CD4-positive, alpha-beta T cell treated with Interleukin-4 for 4 hours (primary cell): Measurements from ENCODE around the gene H3-3A.
A peak's percentile ranks its signal among the peaks of the same experiment; 100 is the strongest.
"Not testable (repeated sequence)": the region's sequence is repeated elsewhere in the genome, so short reads cannot be mapped to it uniquely, and the experiment has no call there.

Experiments
- DNase-seq: peaks from one replicate; pipeline ENCODE4 v3.0.0-alpha.2; 2020

H3-3A gene

DNA sequence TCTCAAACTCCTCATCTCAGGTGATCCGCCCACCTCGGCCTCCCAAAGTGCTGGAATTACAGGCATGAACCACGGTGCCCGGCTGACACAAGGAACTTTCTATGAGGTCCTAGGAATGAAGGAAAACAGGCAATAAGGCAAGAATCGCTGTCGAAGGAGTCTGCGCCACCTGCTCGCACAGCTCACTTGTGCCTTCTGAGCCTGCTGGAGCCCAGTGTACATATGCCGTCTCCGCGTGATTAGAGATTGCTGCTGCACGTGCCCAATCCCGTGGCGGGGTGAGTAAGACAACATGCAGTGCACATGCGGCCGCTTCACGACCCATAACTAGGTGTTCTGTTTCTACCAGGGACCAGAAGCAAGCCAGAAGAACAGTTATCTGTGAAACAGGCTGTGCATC lies 24.3 kb downstream of the H3-3A start:
- DNase-seq = no peak

GRCh38 chr1:226091461-226091860 lies 28.9 kb downstream of the H3-3A start:
- no peak for DNase-seq

DNA sequence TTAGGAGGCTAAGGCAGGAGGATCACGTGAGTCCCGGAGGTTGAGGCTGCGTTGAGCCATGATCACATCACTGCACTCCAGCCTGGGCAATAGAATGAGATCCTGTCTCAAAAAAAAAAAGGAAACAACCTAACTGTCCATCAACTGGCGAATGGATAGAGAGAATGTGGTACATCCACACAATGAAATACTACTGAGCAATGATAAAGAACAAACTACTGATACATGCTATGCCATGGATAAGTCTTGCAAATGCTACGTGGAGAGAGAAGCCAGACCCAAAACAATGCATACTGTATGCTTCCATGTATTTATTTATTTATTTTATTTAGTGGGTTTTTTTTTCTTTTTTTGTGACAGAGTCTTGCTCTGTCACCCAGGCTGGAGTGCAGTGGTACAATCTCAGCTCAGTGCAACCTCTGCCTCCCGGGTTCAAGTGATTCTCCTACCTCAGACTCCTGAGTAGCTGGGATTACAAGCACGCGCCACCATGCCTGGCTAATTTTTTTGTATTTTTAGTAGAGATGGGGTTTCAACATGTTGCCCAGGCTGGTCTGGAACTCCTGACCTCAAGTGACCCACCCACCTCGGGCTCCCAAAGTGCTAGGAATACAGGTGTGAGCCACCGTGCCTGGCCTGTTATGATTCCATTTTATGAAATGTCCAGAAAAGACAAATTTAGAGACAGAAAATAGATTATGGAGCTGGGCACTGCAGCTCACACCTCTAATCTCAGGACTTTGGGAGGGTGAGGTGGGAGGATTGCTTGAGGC lies 29.7 kb downstream of the H3-3A start:
- DNase-seq = not testable (repeated sequence)

GRCh38 chr1:226092965-226093364 lies 30.4 kb downstream of the H3-3A start:
- no peak for DNase-seq

GRCh38 chr1:226093621-226094020 lies 31.1 kb downstream of the H3-3A start:
- no peak for DNase-seq

DNA sequence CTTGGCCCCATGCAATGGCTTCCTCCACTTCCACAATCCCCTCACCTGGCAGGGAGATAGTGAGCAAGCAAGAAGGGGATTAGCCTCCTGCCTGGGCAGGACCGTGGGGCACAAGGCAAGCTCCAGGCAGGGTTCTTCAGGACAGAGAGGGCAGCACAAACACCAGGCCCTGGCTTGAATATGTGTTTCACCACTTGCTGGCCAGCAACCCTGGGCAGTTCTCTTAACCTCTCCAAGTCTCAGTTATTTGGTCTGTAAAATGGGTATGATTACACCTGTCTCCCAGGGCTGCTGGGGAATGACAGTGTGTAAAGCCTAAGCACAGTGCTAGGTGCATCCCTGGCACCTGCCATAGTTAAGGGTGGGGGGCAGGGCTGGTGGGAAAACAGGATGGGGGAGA lies 31.9 kb downstream of the H3-3A start:
- no peak for DNase-seq

DNA sequence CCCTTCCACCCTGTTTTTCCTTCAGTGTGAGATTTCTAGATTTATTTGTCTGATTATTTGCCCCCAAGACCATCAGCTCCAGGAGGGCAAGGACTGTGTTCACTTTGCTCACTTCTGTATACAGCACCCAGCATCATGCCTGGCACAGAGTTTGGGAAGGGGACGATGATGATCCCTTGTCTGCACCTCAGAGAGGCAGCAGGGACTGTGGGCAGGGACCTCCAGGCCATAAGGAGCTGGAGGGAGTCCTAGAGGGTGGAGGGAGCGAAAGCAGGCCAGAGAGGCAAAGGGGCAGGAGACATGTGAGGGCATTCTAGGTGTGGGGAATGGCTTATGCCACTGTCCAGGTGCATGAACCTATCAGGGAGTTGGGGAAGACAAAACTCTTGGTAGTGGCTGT lies 32.8 kb downstream of the H3-3A start:
- DNase-seq = no peak

GRCh38 chr1:226097866-226098625 lies 35.5 kb downstream of the H3-3A start:
- no peak for DNase-seq

DNA sequence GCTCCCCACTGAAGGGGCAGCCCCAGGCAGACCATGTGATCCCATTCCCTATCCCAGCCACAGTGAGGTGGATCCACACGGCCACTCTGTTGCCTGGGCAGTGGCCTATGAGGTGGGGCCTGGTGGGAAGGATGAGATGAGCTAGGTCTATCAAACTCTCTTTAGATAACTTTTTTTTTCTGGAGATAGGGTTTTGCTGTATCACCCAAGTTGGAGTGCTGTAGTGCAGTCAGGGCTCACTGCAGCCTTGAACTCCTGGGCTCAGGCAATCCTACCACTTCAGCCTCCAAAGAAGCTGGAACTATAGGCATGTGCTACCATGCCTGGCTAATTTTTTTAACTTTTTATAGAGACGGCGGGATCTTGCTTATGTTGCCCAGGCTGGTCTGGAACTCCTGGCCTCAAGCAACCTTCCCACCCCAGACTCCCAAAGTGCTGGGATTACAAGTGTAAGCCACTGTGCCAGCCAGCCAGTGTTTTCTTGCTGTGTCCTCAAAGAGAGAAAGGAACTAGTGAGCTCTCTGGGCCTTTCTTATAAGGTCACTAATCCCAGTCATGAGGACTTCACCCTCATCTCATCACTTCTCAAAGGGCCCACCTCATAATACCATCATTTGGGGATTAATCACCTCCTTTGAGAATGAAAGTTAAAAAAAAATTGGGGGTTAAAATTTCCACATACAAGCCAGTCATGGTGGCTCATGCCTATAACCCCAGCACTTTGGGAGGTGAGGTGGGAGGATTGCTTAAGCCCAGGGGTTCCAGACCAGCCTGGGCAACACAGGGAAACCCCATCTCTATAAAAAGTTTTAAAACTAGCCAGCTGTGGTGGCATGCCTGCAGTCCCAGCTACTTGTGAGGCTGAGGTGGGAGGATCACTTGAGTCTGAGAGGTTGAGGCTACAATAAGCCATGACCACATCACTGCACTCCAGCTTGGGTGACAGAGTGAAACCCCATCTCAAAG lies 36.6 kb downstream of the H3-3A start:
- DNase-seq = no peak

- peak; percentile 14 for DNase-seq
Measured at GRCh38 chr1:226100436-226101391, 38.2 kb downstream of the H3-3A start.

DNA sequence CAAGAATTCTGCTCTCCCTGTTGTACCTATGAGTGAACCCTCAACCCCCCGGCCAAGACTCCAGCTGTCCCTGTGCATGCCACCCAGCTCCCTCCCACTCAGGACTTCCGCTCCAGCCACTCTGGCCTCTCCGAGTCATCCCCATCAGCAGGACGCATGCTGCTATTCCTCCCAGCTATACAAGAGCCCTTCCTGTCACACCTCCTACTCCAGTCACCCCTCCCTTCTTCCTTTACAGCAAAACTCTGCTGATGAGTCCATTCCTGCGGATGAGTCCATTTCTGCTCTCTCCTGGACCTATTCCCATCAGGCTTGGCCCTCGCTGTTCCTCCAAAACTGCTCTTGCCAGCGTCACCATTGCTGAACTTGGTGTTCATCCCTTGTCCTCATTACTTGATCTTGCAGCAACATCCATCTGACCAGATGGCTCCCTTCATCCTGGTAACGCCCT lies 42.2 kb downstream of the H3-3A start:
- DNase-seq = no peak

- no peak for DNase-seq
Measured at GRCh38 chr1:226107471-226108460, 45.2 kb downstream of the H3-3A start.

GRCh38 chr1:226108935-226109828 lies 46.7 kb downstream of the H3-3A start:
- no peak for DNase-seq

DNA sequence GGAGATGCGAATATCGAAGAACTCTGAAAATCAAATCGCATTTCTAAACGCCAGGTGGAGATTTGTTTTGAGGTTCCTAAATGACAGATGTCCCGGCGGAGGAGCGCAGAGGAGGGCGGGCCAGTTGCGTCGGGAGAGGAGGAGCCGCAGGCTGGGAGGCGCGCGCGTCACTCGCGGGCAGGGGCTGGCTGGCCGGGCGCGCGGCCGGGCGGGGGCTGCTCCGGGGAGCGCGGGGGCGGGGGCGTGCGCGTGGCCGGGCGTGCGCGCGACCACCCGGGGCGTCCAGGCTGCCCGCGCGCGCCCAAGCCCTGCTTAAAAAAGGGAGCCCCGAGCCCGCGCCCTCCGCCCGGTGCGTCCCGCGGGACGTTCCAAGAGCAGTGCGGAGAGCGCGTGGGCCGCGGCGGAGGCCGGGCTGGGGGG lies 47.3 kb downstream of the H3-3A start:
- peak; percentile 77 for DNase-seq

DNA sequence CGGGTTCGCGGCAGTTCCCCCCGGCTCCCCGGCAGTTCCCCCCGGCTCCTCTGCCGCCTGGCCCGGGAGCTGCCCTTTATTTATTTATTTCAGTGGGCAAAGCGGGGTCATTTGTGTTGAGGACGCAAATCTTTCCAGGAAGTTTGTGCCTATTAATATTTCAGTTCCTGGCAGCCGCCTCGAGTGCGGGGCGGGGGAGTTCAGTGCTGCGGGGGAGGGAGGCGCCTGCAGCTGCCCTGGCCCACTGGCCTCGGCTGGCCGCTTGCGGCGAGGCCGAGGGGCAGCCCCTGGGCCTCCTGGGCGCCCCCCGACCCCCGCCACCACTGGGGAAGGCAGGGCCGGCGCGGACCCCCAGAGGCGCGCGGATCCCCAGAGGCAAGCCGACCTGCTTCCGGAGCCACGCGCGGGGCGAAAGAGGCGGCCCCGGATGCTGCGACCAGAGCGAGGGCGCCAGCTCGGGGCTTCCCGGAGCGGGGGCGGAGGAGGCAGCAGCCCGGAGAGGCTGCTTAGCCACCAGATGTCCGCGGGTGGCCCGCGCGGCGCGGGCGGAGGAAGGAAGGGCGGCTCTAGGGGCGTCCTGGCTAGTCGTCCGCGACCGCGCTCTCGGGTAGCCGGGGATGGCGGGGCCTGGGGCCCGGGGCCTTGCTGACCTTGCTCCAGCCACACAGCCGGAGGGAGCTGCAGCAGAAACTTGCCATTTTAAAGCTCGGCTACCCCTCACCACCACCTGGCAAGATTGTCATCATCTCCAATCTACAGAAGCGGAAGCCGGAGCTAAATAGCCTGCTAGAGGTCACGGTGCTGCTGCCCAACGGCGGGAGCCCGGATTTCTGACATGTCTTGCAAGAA lies 48.0 kb downstream of the H3-3A start:
- DNase-seq = peak; percentile 32

DNA sequence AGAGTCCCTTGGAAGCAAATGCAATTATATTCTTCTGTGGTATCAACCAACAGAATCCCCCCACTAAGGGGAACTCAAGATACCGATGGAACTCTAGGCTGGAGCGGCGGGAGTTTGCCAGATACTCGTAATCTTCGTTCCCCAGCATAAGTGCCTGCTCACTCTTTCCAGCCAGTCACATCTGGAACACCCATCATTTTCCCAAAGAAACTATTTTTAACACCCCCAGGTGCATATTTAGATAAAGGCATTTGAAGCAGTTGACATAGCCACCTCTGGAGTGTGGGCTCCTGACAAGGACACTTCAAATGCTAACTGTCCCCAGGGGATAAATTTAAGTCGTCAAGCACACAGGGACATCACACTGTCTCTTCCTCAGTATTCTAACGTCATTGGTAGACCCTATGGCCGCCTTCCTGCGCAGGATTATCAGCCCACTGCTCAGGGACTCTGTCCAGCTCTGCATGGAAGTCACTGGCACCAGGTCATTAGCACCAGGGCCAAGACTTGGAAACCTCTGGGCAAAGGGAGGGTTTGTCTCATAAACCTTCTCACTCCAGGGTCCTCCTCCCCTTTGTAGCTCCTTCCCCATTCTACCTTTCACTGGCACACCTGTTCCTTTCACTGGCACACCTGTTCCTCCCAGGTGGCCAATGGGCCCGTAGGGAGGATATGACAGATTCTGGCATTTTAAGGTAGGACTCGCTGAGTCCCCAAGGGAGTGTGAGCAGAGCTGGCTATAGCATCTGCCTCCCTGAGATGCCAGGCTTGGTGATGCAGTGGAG lies 48.8 kb downstream of the H3-3A start:
- DNase-seq = no peak

DNA sequence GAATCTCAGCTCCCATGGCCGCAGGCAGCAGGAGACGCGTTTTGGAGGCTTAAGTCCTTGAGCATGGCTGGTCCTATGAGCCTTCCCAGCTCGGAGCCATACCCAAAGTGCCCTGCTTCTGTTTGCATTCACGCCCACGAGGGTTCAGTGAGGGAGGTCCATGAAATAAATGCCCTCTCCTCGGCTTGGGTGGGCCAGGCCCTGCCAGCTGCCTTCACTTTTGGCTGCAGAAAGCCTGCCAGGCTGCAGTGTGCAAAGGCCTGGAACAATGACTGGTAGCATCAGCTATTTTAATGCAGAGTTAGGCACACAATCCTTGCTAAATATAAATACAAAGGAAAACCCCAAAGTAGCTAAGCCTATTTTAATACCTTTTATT lies 49.4 kb downstream of the H3-3A start:
- no peak for DNase-seq

DNA sequence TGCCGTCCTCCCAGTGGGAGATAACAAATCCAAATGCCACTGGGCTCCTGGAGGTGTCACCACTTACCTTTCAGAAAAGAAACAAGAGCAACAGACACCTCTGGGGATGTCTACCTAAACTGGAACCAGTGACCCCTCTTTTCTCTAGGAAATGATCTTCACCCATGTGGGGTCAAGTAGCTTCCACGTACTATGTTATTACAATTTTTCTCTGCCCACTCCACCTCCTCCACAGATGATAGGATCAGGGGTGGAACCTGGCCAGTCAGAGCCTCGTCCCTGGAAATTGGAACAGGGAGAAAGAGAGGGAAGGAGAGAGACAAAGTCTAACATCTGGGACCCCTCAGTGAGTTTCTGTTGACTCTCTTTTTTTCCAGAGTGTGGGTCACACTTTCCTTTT lies 50.1 kb downstream of the H3-3A start:
- no peak for DNase-seq
